T47D (cell line): ENCODE results near the gene NEK2.
"Not testable (repeated sequence)": the region's sequence is repeated elsewhere in the genome, so short reads cannot be mapped to it uniquely, and the experiment has no call there.

ENCODE experiments used
- DNase-seq, 2 experiments: peaks; one replicate each; pipeline versions ENCODE4 v3.0.0 to v3.0.0-alpha.2; 2011 to 2012; ENCODE audit warnings: low read depth in 1 of 2, low spot score in 1 of 2
- JUND ChIP-seq: IDR thresholded peaks from 2 replicates; pipeline ENCODE4 v1.6.1; 2012; ENCODE audit warnings: low read depth
- in situ Hi-C: cut with HindIII; loops from 2 replicates; pipeline ENCODE4 v1.10.0; 2016; ENCODE audit warnings: low sequenced_read_pairs, low pct_unique_long_range_greater_than_20kb

The NEK2 gene

DNA sequence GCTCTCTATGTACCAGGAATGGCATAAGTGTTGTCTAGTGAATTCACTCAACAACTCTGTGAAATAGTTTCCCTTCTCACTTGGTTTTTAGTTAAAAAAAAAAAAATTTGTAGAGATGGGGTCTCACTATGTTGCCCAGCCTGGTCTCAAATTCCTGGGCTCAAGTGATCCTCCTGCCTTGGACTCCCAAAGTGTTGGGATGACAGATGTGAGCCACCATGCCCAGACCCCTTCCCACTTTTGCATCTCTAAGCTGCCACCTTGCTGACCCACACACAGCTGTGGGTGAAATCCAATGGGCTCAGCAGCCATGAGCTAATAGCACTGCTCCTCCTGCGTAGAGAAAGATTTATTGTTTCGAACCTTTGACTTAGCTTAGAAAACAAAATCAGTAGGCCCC lies 33.5 kb downstream of the NEK2 start:
- no peak for TF ChIP-seq JUND
- no peak for DNase-seq

DNA sequence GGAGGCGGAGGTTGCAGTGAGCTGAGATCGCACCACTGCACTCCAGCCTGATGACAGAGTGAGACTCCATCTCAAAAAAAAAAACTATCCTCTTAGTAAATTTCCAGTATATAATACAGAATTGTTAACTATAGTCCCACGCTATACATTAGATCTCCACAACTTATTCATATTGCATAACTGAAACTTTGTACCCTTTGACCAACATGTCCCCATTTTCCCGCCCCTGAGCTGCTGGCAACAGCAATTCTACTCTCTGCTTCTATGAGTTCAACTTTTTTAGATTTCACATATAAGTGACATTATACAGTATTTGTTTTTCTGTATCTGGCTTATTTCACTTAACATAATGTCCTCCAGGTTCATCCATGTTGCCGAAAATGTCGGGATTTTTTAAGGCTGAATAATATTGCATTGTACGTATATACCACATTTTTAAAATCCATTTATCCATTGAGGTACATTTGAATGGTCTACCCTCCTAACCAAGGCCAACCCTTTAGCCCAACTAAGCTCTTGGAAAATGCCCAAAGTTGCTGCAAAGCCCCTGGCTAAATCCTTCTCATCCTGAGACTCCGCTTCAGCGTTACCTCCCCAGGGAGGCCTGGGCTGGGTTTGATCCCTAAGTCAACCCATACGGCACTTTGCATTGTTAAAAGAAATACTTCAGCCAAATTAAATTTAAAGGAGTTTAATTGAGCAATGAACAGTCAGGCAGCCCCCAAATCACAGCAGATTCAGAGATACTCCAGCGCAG lies 34.2 kb downstream of the NEK2 start:
- in situ Hi-C loops = no loop called here
- no peak for DNase-seq
- no peak for TF ChIP-seq JUND

More for the DNA sequence above, 33.5 kb downstream of the NEK2 start:
- in situ Hi-C loops = no loop called here

DNA sequence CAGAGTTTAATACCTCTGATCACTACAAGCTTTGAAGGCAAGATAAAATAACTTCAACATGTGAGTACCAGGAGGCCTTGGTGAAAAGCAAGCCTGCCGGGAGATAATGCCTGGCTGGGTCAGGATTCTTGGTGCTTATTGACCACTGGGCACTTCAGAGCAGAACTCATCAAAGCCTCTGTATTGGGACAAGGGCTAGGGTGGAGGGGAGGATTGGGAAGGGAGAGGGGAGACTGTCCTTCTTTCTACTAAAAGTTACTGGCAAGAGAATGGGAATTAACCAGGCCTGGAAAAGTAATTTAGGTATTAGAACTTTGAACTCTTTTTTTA lies 35.2 kb downstream of the NEK2 start:
- DNase-seq = no peak
- in situ Hi-C loops = no loop called here

DNA sequence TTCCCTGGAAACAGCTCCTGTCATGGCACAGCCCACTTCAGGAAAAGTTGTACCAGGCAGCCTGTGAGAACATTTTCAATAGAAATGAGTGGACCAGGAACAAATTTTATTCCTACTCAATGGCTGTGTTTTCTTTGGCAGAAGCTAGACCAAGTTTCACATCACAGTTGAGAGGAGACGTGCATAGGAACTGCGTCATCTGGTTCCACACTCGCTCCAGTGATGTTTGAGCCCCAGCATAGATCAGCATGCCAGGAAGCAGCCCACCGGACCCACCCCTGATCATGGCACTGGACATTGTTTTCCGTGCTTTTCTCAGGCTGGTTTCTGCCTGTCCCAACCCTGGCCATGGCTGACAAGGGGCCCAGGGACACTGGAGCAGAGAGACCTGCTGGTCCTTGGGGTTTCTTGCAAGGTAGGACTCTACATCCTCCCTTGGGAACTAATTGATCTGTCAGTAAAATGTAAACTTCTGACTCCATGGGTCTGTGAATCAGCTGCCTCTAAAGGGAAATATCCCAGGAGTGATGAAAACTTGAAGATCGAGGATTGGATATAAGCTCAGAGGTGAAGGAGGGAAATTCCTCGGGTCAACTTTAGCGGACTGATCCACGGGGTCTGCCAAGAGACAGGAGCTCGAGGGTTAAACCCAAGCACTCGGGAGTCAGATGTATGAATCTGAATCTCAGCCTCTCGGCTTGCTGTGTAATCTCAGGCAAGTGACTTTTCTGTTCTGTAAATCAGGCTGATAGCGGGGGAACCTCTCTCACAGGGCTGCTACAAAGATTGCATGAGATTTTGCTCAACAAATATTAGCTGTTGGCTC lies 35.7 kb downstream of the NEK2 start:
- no peak for DNase-seq
- in situ Hi-C loops = no loop called here
- no peak for TF ChIP-seq JUND

More for the DNA sequence above, 35.2 kb downstream of the NEK2 start:
- no peak for TF ChIP-seq JUND

- TF ChIP-seq JUND = no peak
- DNase-seq = no peak
- in situ Hi-C loops = no loop called here
These were observed 36.7 kb downstream of the NEK2 start for GRCh38 chr1:211638689-211639101.

DNA sequence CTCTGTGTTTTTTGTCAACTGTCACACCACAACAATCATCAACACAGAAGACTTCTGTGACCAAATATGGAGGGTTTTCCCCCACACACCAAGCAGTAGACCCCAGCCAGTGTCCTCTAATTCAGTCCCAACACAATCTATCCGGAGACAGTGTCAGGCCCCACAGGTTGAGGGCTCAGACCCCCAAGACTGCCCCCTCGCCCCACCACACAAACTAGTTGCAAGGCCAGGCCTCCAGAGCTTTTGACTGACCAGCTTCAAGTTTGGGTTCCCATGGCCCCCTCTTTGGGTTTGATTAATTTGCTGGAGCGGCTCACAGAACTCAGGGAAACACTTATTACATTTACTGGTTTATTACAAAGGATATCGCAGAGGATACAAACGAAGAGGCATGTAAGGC lies 37.2 kb downstream of the NEK2 start:
- no peak for TF ChIP-seq JUND
- in situ Hi-C loops = no loop called here
- DNase-seq = no peak

GRCh38 chr1:211637066-211637465 lies 38.4 kb downstream of the NEK2 start:
- in situ Hi-C loops = no loop called here
- no peak for DNase-seq
- no peak for TF ChIP-seq JUND

DNA sequence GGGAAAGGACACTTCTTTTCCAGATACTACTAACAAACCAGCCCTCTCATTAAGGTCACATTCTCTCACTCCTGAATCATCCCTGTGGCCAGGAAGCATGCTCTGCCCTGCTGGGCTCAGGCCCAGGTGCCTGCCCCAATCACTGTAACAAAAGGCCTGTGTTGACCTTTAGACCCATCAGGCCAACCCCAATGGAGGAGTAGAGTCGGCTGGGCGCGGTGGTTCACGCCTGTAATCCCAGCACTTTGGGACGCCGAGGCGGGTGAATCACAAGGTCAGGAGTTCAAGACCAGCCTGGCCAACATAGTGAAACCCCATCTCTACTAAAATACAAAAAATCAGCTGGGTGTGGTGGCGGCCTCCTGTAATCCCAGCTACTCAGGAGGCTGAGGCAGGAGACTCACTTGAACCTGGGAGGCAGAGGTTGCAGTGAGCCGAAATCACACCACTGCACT lies 38.8 kb downstream of the NEK2 start:
- DNase-seq, in situ Hi-C loops: not testable (repeated sequence)

DNA sequence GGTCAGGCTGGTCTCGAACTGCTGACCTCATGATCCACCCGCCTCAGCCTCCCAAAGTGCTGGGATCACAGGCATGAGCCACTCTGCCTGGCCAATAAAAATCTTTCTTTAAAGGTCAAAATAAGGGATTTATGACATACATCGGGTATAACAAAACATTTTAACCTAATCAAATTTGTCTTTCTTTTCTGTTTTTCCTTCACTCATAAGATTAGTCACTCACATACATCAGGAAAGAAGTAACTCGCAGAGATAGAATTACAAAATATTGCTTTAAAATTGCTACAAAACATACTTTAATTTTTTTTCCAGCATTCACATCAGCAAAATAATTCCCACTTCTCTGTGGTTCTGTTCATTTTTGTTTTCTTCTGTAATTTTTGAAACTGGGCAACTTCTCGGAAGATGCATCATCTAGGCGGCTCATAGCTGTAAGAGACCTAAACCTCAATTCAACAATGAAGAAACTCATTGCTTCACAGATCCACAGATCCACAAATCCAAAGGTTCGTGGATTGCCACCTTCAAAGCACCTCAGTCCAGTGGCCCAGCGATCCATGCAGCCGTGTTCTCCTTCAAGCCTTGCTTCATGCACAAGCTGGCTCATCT lies 39.7 kb downstream of the NEK2 start:
- DNase-seq = no peak
- TF ChIP-seq JUND = no peak
- in situ Hi-C loops = no loop called here

- in situ Hi-C loops = no loop called here
- TF ChIP-seq JUND = no peak
- no peak for DNase-seq
These were observed 40.5 kb downstream of the NEK2 start for GRCh38 chr1:211634931-211635330.

DNA sequence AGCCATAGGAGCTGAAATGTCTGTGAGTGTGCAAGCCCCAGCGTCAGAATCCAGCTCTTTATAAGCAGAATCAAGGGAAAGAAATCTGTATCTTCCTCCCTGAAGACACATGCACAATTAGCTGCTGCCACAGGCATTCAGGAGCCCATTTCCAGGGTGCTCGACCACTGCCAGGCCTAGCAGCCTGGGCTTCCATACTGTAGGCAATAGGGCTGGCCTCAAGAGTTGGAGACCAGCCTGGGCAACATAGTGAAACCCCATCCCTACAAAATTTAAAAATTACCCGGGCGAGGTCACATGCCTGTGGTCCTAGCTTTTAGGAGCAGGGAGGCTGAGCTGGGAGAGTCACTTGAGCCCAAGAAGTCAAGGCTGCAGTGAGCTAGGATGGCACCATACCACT lies 41.0 kb downstream of the NEK2 start:
- DNase-seq = no peak
- in situ Hi-C loops = no loop called here
- TF ChIP-seq JUND = no peak

- no peak for TF ChIP-seq JUND
- DNase-seq = no peak
- in situ Hi-C loops = no loop called here
These were observed 41.9 kb downstream of the NEK2 start for GRCh38 chr1:211633524-211633846.

- in situ Hi-C loops = no loop called here
- no peak for DNase-seq
- TF ChIP-seq JUND = no peak
These were observed 42.5 kb downstream of the NEK2 start for GRCh38 chr1:211632808-211633523.
